GM20431 (cell line): ENCODE measurements around the gene AGO1.
"Not testable (repeated sequence)": the region's sequence is repeated elsewhere in the genome, so short reads cannot be mapped to it uniquely, and the experiment has no call there.

Source experiments
- in situ Hi-C: fragments of 300-500 bp; cut with MseI, MboI; formaldehyde crosslinking; loops from one replicate; pipeline ENCODE4 v1.15.0; 2020; ENCODE audit warnings: low sequenced_read_pairs; ENCODE audit not compliant: unreplicated experiment

Gene AGO1

DNA sequence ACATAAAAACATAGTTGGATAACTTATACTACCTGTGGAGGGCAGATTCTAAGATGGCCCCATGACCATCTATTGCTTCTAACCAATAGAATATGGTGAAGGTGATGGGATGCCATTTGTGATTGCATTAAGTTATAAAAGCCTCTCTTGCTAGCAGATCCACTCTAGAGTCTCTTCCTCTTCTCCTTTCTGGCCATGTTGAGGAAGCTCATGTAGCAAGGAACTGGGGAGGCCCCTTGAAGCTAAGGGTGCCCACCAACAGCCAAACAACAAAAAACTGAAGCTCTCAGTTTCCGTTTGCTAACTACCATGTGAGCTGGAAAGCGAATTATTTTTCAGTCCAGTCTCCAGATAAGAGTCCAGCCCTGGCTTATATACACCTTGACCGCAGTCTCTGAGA is 16.0 kb upstream of the AGO1 start:
- in situ Hi-C loops: no loop called here

GRCh38 chr1:35869245-35869950 is 13.6 kb upstream of the AGO1 start:
- in situ Hi-C loops: not testable (repeated sequence)

DNA sequence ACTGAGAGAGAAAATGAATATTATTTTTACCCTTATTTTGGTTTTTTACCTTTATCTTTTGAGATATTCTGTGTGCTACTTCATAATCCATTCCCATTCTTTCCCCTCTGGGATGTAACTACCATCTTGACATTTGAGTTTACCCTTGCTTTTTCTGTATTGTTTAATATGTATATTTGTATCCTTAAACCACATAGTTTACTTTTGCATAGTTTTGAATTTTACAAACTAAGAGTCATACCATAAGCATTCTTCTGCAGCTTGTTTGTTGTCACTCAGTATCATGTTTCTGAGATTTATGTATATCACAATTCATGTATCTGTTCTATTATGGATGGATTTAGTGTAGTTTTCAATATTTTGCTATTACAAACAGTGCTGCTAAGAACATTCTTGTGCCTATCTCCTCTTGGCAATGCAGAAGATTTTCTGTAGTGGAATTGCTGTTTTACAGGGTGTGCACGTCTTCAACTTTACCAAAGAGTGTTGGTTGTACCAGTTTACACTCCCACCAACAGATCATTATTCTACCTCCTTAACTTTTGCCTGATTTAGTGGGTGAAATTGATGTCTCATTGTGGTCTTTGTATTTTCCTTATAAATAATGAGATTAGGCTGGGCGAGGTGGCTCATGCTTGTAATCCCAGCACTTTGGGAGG is 12.2 kb upstream of the AGO1 start:
- in situ Hi-C loops: no loop called here

DNA sequence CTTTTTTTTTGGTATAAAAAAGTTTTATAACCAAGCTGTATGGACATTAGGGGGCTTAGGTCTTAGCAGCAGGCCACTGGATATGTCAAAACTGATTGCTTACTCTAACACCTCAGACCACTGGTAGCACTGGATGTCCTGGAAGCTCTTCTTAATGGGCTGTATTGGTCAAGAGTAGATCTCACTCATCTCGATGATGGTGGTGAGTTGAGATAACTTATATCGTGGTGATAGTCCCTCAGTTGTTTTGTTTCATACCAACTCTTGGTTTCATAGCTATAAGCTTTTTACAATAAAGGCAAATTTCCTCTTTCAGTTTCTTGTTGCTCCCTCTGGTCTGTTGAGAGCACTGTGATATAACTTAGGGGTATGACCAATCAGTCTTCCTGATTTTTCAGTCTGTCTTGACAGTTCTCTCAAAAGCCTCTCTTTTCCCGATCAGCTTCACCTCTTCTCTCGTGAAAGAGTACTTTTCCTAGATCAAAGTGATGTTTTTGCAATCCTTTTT is 9.7 kb upstream of the AGO1 start:
- in situ Hi-C loops: no loop called here

GRCh38 chr1:35874115-35874514 is 8.9 kb upstream of the AGO1 start:
- in situ Hi-C loops: not testable (repeated sequence)

- in situ Hi-C loops: no loop called here
Measured at GRCh38 chr1:35876988-35877387, 6.0 kb upstream of the AGO1 start.

DNA sequence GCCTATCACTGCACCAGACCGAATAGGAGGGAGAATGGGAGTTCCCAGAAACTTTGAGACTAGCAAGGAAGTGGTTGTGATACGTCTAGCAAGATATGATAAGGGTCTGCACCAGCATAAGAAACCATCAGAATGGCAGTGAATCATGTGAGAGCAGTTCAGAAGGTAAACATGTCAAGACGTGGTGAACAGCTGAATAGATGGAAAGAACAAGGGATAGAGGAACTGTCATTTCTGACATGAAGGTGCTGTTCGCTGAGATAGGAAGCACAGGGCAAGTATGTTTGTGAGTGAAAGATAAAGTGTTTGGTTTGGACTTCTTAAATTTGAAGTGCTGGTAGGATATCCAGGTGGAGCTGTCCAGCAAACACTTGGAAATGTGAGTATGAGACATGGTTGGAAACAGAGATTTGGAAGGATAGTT is 1.1 kb upstream of the AGO1 start:
- in situ Hi-C loops: no loop called here

DNA sequence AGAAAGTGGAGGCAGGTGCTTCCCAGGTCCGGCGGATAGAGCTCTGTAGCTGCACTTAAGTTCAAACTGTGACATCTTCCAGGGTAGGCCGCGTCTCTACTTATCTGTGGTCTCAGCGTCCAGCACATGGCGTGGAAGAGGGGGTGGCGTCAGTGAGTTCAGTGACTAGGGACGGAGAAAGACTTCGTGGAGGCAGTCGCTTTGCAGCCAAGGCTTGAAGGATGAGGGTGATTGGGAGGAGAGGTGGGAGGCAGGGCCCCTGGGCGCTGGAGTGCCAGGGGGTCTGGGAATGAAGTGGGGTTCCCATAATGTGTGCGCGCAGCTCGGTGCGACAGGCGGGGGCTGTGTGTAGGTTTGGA is 444 bp upstream of the AGO1 start:
- in situ Hi-C loops: no loop called here

GRCh38 chr1:35883635-35884101 is 659 bp downstream of the AGO1 start:
- in situ Hi-C loops: no loop called here

GRCh38 chr1:35884934-35885333 is 1.9 kb downstream of the AGO1 start:
- in situ Hi-C loops: no loop called here

GRCh38 chr1:35885961-35886558 is 3.1 kb downstream of the AGO1 start:
- in situ Hi-C loops: no loop called here

GRCh38 chr1:35886577-35887431 is 3.8 kb downstream of the AGO1 start:
- in situ Hi-C loops: no loop called here

GRCh38 chr1:35887508-35887907 is 4.5 kb downstream of the AGO1 start:
- in situ Hi-C loops: no loop called here

DNA sequence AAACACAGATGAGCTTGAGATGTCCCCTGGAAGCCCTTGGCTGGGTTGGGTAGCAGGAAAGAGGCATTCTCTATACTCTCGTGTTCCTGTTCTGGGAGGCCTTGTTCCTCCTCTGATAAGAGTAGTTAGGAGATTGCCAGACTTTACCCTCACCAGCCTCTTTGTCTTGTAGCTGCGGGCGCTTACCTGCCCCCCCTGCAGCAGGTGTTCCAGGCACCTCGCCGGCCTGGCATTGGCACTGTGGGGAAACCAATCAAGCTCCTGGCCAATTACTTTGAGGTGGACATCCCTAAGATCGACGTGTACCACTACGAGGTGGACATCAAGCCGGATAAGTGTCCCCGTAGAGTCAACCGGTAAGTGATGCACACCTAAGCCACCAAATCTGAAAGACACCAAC is 5.2 kb downstream of the AGO1 start:
- in situ Hi-C loops: no loop called here

GRCh38 chr1:35888981-35889380 is 6.0 kb downstream of the AGO1 start:
- in situ Hi-C loops: not testable (repeated sequence)

DNA sequence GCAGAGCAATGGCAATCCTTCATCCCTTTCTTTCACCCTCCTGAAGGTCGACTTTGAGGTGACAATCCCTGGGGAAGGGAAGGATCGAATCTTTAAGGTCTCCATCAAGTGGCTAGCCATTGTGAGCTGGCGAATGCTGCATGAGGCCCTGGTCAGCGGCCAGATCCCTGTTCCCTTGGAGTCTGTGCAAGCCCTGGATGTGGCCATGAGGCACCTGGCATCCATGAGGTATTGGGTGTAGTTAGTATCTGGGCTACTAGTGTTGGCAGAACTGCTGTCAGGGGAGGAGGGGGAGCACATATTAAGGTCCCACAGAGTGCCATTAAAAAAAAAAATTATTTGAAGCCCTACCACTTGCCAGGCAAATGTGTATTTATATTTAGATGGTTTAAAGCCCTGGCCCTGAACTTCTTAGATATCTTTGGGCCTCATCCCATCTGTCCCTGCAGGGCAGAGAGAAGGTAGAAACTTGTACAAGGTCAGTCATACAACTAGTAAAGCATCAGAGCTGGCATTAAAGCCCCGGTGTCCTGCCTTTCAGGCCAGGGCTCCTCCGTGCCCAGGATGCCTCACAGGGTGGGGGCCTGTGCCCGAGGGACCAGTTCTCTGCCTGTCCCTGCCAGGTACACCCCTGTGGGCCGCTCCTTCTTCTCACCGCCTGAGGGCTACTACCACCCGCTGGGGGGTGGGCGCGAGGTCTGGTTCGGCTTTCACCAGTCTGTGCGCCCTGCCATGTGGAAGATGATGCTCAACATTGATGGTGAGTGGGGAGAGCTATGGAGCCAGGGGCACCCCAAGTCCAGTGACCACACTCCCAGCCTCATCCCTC is 10.3 kb downstream of the AGO1 start:
- in situ Hi-C loops: no loop called here

DNA sequence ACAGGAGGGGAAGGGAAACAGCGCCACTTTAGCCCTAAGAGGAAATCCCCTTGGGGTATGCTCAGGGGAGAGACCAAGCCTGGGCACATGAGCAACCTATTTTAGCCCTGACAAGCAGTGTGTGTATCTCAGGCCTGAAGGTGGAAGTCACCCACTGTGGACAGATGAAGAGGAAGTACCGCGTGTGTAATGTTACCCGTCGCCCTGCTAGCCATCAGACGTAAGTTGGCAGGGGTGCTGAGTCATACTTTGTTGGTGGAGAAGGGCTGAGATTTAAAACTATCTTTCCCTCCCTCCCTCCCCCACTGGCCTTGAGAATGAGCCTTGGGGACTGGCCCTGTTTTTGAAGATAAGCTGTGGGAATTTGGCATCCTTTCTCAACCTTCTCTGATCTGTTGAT is 11.2 kb downstream of the AGO1 start:
- in situ Hi-C loops: no loop called here

DNA sequence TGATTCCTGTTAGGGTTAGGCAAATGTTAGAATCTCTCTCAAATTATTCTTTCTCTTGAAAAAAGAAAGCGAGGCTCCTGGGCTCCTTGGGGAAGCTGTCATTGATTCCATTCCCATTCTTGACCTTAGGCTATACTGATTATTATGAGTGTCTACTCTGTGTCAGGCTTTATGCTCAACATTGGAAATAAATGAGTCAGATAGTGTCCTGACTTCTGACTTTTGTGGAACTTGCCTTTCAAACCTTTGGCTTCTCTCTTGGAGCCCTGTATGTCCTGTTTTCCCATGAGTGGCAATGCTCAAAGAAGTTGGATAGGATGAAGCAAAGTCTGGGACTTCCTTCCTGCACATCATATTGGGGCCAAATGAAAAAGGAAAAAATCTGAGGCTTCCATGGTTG is 11.6 kb downstream of the AGO1 start:
- in situ Hi-C loops: no loop called here

DNA sequence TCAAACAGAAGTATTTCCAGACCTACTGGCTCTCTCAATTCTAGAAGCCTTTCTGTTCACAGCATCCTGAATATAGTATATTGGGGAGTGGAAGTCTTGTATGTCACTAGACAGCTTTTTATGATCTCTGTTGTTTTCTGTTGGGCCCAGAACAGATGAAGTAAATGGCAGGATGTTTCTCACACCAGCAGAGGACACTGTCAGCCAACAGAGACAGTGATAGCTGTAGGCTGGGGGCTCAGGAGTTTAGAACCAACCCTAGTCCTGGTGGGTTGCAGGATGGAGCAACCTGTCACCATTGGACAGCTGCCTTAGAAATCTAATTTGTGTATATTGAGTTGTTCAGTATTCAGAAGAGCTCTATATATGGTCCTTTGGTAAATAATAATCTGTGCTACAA is 16.9 kb downstream of the AGO1 start:
- in situ Hi-C loops: no loop called here

GRCh38 chr1:35901235-35901634 is 18.2 kb downstream of the AGO1 start:
- in situ Hi-C loops: no loop called here
